GM18520 (cell line): ENCODE data around the gene GRIA3.

Experiments used
- ATAC-seq: cut with Tn5 transposase; IDR thresholded peaks from one replicate; pipeline ENCODE4 v1.9.1; 2021; ENCODE audit not compliant: unreplicated experiment

The GRIA3 gene

DNA sequence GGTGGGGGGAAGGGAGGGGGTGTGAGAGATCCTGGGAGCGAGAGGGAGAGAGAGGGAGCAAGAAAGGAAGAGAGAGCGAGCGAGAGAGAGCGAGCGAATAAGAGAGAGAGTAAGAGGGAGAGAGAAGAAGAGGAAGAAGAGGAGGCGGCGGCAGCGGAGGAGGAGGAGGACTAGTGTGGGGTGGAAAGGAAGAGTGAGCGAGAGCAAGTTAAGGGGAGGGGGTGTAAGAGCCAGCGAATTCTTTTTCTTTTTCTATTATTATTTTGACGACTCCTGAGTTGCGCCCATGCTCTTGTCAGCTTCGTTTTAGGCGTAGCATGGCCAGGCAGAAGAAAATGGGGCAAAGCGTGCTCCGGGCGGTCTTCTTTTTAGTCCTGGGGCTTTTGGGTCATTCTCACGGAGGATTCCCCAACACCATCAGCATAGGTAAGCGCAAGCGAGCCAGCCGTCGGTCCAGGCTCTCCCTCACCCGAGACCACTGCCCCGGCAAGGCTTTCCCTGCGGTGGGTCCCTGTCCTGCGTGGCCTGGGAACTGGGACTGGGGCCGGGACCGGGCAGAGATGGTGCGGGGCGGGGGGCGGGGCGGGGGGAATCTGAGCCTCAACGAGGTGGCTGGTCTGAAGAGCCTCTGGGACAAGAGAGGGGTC lies at the start of gene GRIA3:
TSS of gene GRIA3 (plus strand) at position 60 of the 647 bp plus-strand sequence. CDS start at position 318, 258 bp downstream.
- ATAC-seq = no peak

- no peak for ATAC-seq
Measured at GRCh38 chrX:123138473-123138872, 45.6 kb upstream of the GRIA3 start.

GRCh38 chrX:123140454-123140853 lies 43.6 kb upstream of the GRIA3 start:
- ATAC-seq = no peak

- no peak for ATAC-seq
Measured at GRCh38 chrX:123140904-123141303, 43.2 kb upstream of the GRIA3 start.

GRCh38 chrX:123153846-123154335 lies 30.2 kb upstream of the GRIA3 start:
- ATAC-seq = no peak

- ATAC-seq = no peak
Measured at GRCh38 chrX:123155327-123155726, 28.8 kb upstream of the GRIA3 start.

DNA sequence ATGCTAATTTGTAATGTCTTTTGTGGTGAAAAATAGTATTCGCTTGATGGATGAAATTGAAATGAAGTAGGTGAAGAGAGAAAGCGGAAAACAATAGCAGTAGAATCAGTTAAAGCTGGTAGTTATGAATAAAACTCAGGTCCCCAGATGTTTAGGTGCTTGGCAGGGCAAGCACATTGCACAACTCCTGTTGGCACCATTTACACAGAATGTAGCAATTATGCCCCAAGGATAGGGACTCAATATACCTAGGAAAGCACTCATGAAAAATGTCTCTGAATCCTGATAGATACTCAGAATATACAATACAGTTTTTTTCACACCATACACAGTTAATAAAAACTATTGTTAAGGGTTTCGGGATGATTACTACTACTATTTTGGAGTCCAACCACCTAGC lies 26.5 kb upstream of the GRIA3 start:
- ATAC-seq = no peak

DNA sequence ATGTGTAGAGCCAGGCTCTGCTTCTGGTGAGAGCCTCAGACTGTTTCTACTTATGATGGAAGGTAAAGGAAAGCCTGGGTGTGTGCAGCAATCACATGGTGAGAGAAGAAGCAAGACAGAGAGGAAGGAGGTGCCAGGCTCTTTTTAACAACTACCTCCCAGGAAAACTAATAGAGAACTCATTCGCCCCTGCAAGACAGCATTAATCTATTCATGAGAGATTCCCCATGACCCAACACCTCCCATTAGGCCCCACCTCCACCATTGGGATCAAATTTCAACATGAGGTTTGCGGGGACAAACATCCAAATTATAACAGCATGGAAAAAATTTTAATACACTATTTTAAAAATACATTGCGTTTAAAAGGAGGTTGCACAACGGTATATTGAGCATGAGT lies 24.7 kb upstream of the GRIA3 start:
- no peak for ATAC-seq

- ATAC-seq = no peak
Measured at GRCh38 chrX:123167621-123168020, 16.5 kb upstream of the GRIA3 start.

- ATAC-seq = no peak
Measured at GRCh38 chrX:123169247-123169901, 14.7 kb upstream of the GRIA3 start.

- no peak for ATAC-seq
Measured at GRCh38 chrX:123170546-123170945, 13.5 kb upstream of the GRIA3 start.

- ATAC-seq = no peak
Measured at GRCh38 chrX:123171781-123172180, 12.3 kb upstream of the GRIA3 start.

- no peak for ATAC-seq
Measured at GRCh38 chrX:123172869-123173268, 11.2 kb upstream of the GRIA3 start.

GRCh38 chrX:123173833-123174232 lies 10.2 kb upstream of the GRIA3 start:
- no peak for ATAC-seq

DNA sequence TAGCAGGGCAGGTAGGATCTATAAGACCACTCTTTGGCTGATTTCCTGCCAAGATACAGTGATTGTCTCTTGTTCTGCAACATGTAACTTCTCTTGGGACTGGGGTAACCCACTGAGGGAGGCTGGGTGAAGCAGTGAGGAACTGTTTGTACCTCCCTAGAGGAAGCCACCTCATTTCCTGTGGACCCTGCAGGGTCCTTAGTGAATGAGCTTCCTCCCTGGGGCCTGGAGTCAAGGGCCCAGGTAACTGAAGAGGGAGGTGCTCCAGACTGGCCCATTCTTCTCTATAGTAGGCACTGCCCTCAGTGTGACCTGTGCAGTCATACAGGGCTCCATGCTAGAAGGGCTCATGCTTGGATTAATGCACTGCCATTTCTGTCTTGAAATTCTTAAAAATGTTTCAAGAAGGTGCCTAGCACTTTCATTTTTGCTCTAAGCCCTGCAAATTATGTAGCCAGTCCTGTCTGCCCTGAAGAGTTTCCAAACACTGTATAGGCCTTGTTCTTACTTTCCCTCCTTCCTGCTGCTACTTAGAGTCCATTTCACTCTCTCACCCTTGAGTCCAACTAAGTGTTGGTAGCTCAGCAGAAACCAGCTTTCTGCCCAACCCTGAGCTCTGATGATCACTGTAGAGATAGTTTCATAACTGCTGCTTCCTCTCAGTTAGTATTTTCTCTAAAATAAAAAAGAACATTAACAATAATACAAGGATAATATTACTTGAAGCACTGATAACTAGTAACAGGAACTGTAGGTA lies 8.5 kb upstream of the GRIA3 start:
- no peak for ATAC-seq

GRCh38 chrX:123181233-123181914 lies 2.7 kb upstream of the GRIA3 start:
- no peak for ATAC-seq

- ATAC-seq = no peak
Measured at GRCh38 chrX:123184866-123185276, 793 bp downstream of the GRIA3 start.

DNA sequence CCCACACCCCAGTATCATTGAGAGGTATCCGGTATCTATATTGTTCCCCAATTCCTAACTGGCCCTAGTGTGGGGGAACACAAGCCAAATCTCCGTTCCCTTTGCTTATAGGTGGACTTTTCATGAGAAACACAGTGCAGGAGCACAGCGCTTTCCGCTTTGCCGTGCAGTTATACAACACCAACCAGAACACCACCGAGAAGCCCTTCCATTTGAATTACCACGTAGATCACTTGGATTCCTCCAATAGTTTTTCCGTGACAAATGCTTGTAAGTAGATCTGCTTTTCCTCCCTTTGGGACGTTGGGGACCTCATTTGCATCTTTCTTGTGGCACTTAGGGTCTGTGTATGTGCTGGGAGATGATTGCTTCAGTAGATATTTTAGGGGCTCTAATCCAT lies 1.6 kb downstream of the GRIA3 start:
- no peak for ATAC-seq

DNA sequence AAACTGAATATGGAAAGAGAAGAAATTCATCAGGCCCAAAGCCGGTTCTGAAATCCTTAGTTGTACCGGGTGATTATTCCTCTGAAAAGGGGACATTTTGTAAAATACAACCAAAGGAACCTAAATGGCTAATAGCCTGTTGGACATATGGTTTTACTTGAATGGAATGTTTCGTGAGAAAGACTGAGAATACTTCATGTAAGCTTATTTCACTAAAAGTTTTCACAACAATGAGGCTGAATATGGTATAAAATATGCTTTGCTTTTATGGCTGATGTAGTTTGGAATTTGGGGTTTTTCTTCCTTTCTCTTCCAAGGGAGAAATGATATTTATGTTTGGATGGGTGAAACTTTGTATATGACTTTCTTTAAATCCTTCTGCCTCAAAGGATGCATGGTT lies 2.7 kb downstream of the GRIA3 start:
- ATAC-seq = no peak

DNA sequence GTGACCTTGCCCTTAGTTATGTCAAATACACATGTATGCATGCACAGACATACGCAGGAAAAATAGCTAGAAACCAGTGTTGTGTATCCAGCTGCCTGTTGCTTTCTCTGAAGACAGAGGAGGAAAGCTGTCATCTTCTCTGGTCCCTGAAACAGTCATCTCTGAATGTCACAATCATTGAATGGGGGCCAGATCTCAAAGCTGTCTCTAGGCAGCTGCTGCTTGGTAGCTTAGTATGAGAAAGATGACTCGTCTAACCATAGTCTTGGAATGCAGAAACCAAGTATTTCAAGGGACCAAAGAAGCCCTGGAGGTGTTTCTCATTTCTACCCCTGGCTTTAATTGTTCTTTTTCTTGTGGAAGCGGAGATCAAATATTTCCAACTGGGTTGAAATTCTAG lies 4.0 kb downstream of the GRIA3 start:
- ATAC-seq = no peak

DNA sequence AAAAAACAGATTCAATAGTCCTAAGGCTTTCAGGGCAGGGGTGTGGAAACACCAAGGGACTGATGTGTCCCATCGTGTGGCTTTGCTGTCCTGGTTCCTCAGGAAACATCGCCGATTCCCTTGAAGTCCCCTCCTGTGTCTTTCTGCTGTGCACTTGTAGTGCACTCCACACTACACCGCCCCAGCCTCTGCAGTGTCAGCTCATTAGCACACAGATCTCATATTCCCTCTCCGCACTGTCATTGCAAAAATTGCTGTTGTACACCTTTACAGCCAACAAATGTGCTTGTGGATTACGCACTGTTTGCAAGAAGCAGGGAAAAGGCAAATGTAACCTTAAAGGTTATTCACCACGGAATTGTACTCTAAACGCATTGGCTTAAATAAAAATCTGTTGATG lies 5.3 kb downstream of the GRIA3 start:
- no peak for ATAC-seq
